GM23248 (cell line): ENCODE results near the gene CST9.

Experiments
- EZH2 ChIP-seq: fragments of 200-600 bp; sonication (generic); IDR thresholded peaks from 2 replicates; pipeline ENCODE4 v1.6.1; 2018; ENCODE audit warnings: antibody characterized with exemption, mild to moderate bottlenecking; ENCODE audit not compliant: insufficient read depth, poor library complexity, severe bottlenecking
- EZH2phosphoT487 ChIP-seq: fragments of 200-600 bp; sonication (generic); IDR thresholded peaks from 2 replicates; pipeline ENCODE4 v1.6.1; 2018; ENCODE audit warnings: antibody characterized with exemption, moderate library complexity, mild to moderate bottlenecking, low read depth; ENCODE audit not compliant: insufficient read depth

GRCh38 chr20:23585808-23586734 is 19.6 kb downstream of the CST9 start:
- TF ChIP-seq EZH2 (no peak), EZH2phosphoT487 (no peak)
